Spleen (tissue), 13 donors: Measurements from ENCODE around the gene ALKAL2. TPM values are rescaled to one million over a fixed set of nuclear protein-coding genes. Genes with fewer than 3 reads are reported as not detected.
"Not testable (repeated sequence)": the region's sequence is repeated elsewhere in the genome, so short reads cannot be mapped to it uniquely, and the experiment has no call there.

Source experiments
- DNase-seq: peaks from one replicate; pipeline ENCODE4 v3.0.0-alpha.2; 2020
- H3K27ac ChIP-seq, 8 donors: fragments of 200-600 bp; sonication (generic) in 7 of 8; 1 replicate in 4 of 8; 2 replicates in 4 of 8; pipeline versions ENCODE4 v1.5.0 to v1.8.0; 2016 to 2021; ENCODE audit warnings: inconsistent platforms in 4 of 8, mild to moderate bottlenecking in 4 of 8, moderate library complexity in 1 of 8
- H3K27me3 ChIP-seq, 7 donors: fragments of 200-600 bp; sonication (generic) in 6 of 7; replicated peaks in 1 of 7; 1 replicate in 4 of 7; 2 replicates in 3 of 7; pipeline versions ENCODE4 v1.5.0 to v1.8.0; 2016 to 2021; ENCODE audit warnings: inconsistent platforms in 3 of 7, mild to moderate bottlenecking in 1 of 7
- H3K36me3 ChIP-seq, 6 donors: fragments of 200-600 bp; sonication (generic) in 5 of 6; 1 replicate in 4 of 6; 2 replicates in 2 of 6; pipeline versions ENCODE4 v1.5.0 to v1.8.0; 2016 to 2021; ENCODE audit warnings: inconsistent platforms in 2 of 6
- H3K4me1 ChIP-seq, 6 donors: fragments of 200-600 bp; sonication (generic) in 5 of 6; 1 replicate in 3 of 6; 2 replicates in 3 of 6; pipeline versions ENCODE4 v1.5.0 to v1.8.0; 2016 to 2021; ENCODE audit warnings: inconsistent platforms in 3 of 6
- H3K4me3 ChIP-seq, 8 donors: fragments of 200-600 bp; sonication (generic) in 7 of 8; 1 replicate in 4 of 8; 2 replicates in 4 of 8; pipeline versions ENCODE4 v1.5.0 to v1.8.0; 2016 to 2021; ENCODE audit warnings: inconsistent platforms in 4 of 8, mild to moderate bottlenecking in 4 of 8, moderate library complexity in 2 of 8
- H3K9me3 ChIP-seq, 8 donors: fragments of 200-600 bp; sonication (generic) in 7 of 8; 1 replicate in 4 of 8; 2 replicates in 4 of 8; pipeline versions ENCODE4 v1.5.0 to v1.8.0; 2016 to 2021; ENCODE audit warnings: inconsistent platforms in 4 of 8
- POLR2A ChIP-seq, 3 donors: fragments of 450-650 bp; IDR thresholded peaks; one replicate each; pipeline ENCODE4 v1.5.1; 2017; ENCODE audit warnings: antibody characterized with exemption in 3 of 3, mild to moderate bottlenecking in 1 of 3
- POLR2AphosphoS5 ChIP-seq, 3 donors: sonication (generic); formaldehyde crosslinking; IDR thresholded peaks; one replicate each; pipeline ENCODE4 v1.5.1; 2017; ENCODE audit warnings: antibody characterized with exemption in 3 of 3
- WGBS, 5 donors: extraction: QIAGEN DNeasy Blood & Tissue Kit in 3 of 5; methylation state at CpG; one replicate each; pipeline versions ENCODE4 v1.1.5 to v1.1.7; 2013 to 2018; 5-methylcytosine and 5-hydroxymethylcytosine counted together
- intact Hi-C: fragments of 100-400 bp; cut with DNase I; formaldehyde crosslinking; loops from one replicate; pipeline ENCODE4 v1.15.0; 2023; ENCODE audit warnings: low total_unique reads
- long read RNA-seq, 2 donors: transcript quantifications; one replicate each; lab custom pipeline, GENCODE V29; 2026
- polyA plus RNA-seq, 3 donors: library from polyadenylated mRNA; stranded (reverse); fragments of 200-250 nt; gene quantifications; one replicate each; pipeline ENCODE4 v1.2.1, GENCODE V29; 2013
- total RNA-seq, 7 donors: library from RNA; depleted of rRNA in 3 of 7; stranded (reverse); fragments of >200 nt in 3 of 7; fragmentation: NEBNext Ultra II Directional in 4 of 7; extraction: Animal tissue kit (Norgen Biotek cat#: 25700) in 4 of 7; gene quantifications; one replicate each; pipeline versions ENCODE4 v1.1.0 to v1.2.1, GENCODE V29; 2016 to 2021
- TF ChIP-seq, protein P1 (sequence below), 11 experiments: fragments of 200-600 bp in 7 of 11; fragments of 450-650 bp in 4 of 11; sonication (generic) in 4 of 11; IDR thresholded peaks in 8 of 11; conservative IDR thresholded peaks in 3 of 11; 1 replicate in 7 of 11; 2 replicates in 4 of 11; pipeline versions ENCODE4 v1.4.0 to v1.8.0; 2016 to 2021; ENCODE audit warnings: antibody characterized with exemption in 11 of 11, inconsistent platforms in 4 of 11, mild to moderate bottlenecking in 1 of 11
- donor health status: healthy with polysubstance abuse.
- donor health status: DM: no; HTN: no; CAD: no; lungs with moderate emphysema.
- donor health status: DM: no; HTN: no; CAD: no.
- donor health status: Bipolar disorder and iron deficiency.
- donor health status: healthy.
- donor health status: DM: no; HTN: no; CAD: no.
- donor health status: DM: yes; HTN: yes; CAD: no.

ALKAL2 gene, protein sequence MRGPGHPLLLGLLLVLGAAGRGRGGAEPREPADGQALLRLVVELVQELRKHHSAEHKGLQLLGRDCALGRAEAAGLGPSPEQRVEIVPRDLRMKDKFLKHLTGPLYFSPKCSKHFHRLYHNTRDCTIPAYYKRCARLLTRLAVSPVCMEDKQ
- total RNA-seq (10 to 100 TPM in 3 of 7 donors, 1 to 10 TPM in 4; 3.3 to 22.9 (median 8.3) TPM), polyA plus RNA-seq (1 to 10 TPM; 2.1 to 5.0 (median 4.2) TPM)
- long read RNA-seq, donor 1, partial matches to known transcripts = 5 of 9 reads
- long read RNA-seq, donor 1, other reads (novel, unspliced or antisense) = 0 of 9 reads
- long read RNA-seq, donor 2, partial matches to known transcripts = 0 of 3 reads
- long read RNA-seq, donor 2, other reads (novel, unspliced or antisense) = 0 of 3 reads

DNA sequence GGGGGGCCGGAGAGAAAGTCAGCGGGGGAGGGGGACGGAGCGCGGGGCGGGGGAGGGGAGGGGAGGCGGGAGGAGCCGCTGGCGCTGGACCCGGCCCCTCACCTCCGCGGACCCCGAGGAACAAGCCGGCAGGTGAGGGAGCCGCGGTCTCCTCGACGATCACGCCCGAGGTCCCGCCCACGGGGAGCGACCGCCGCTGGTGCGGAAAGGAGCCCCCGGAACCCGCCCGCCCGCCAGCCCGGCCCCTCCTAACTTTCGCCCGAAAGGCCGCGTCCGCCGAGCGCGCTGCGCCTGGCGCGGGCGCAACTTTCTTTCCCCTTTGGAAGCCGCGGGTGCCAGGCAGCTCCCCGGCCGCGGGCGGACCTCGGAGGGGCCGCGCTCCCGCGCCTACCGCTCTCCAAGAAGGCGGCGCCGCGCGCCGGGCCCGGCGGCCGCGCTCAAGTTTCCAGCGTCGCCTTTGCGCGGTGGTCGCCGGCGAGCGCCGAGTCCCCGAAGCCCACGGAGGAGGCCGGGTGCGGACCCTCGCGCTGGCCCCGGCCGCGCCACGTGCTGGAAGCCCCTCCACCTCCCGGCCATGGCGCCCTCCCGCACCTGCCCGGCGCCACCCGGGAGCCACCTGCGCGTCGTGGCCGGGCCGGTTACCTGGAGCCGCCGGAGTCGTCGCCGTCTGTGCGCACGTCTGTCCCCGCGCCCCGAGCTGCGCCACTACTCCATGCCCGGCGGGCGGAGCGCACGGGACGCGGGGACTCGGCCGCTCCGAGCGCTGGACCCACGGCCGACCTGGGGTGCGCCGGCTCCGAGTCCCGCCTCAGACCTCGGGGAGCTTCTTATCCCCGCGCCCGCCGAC is at the start of gene ALKAL2:
Gene ALKAL2, minus strand, starts transcription at position 181 of the 847 bp plus-strand sequence. CDS start 256 bp downstream, outside the sequence.
- 0 to 11% (median 2%) methylated on average over 23 to 128 of the region's 128 CpGs for WGBS, 5 donors
- DNase-seq = no peak
- H3K36me3 ChIP-seq = peaks cover 0 to 15% (median 0%) of the 10 kb centered on the region in 6 donors
- H3K27ac ChIP-seq = peak within 1 kb of the TSS in 7 of 8 donors; percentile 36 to 78 (median 63)
- peaks cover 13 to 43% (median 33%) of the 10 kb centered on the region in 6 donors for H3K4me1 ChIP-seq
- H3K4me3 ChIP-seq = peak within 1 kb of the TSS; percentile 36 to 70 (median 55)
- no peak for TF ChIP-seq POLR2AphosphoS5 (IDR thresholded peaks at IDR 0.05)
- TF ChIP-seq, protein P1, sequence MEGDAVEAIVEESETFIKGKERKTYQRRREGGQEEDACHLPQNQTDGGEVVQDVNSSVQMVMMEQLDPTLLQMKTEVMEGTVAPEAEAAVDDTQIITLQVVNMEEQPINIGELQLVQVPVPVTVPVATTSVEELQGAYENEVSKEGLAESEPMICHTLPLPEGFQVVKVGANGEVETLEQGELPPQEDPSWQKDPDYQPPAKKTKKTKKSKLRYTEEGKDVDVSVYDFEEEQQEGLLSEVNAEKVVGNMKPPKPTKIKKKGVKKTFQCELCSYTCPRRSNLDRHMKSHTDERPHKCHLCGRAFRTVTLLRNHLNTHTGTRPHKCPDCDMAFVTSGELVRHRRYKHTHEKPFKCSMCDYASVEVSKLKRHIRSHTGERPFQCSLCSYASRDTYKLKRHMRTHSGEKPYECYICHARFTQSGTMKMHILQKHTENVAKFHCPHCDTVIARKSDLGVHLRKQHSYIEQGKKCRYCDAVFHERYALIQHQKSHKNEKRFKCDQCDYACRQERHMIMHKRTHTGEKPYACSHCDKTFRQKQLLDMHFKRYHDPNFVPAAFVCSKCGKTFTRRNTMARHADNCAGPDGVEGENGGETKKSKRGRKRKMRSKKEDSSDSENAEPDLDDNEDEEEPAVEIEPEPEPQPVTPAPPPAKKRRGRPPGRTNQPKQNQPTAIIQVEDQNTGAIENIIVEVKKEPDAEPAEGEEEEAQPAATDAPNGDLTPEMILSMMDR (IDR thresholded peaks at IDR 0.05 in 8 of 11, conservative IDR thresholded peaks at IDR 0.05 in 3 of 11) = no peak
- H3K27me3 ChIP-seq = peaks cover 0 to 55% (median 36%) of the 10 kb centered on the region in 7 donors
- no peaks in the 10 kb centered on the region for H3K9me3 ChIP-seq
- intact Hi-C loops = no loop called here

DNA sequence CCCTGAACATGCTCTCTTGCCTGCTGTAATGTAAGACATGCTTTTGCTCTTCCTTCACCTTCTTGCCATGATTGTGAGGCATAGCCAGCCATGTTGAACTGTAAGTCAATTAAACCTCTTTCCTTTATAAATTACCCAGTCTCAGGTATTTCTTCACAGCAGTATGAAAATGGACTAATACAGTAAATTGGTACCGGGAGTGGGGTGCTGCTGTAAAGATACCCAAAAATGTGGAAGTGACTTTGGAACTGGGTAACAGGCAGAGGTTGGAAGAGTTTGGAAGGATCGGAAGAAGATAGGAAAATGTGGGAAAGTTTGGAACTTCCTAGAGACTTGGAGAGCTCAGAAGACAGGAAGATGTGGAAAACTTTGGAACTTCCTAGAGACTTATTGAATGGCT is 49.1 kb upstream of the ALKAL2 start:
- H3K27me3 ChIP-seq, intact Hi-C loops, H3K4me3 ChIP-seq, H3K36me3 ChIP-seq, DNase-seq, H3K4me1 ChIP-seq, H3K27ac ChIP-seq: not testable (repeated sequence)
- WGBS, 5 donors = 93 to 100% (median 96%) methylated on average over 2 of the region's 2 CpGs
- peaks cover 3 to 49% (median 37%) of the 10 kb centered on the region in 8 donors for H3K9me3 ChIP-seq

DNA sequence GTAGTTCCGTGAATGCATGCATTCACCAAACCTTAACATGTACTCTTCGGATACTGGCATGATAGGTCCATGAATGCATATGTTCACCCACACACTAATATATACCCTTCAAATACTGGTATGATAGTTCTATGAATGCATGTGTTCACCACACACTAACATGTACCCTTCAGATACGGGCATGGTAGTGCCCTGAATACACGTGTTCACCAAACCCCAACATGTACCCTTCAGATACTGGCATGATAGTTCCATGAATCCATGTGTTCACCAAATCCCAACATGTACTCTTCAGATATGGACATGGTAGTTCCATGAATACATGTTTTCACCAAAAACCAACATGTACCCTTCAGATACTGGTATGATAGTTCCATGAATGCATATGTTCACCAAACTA is 48.5 kb upstream of the ALKAL2 start:
- peaks cover 0 to 8% (median 0%) of the 10 kb centered on the region in 7 donors for H3K27me3 ChIP-seq
- H3K36me3 ChIP-seq = no peaks in the 10 kb centered on the region
- no peak overlapping the region for H3K27ac ChIP-seq
- TF ChIP-seq, protein P1 (IDR thresholded peaks at IDR 0.05 in 8 of 11, conservative IDR thresholded peaks at IDR 0.05 in 3 of 11) = no peak
- TF ChIP-seq POLR2AphosphoS5 (IDR thresholded peaks at IDR 0.05) (no peak), POLR2A (IDR thresholded peaks at IDR 0.05) (no peak)
- H3K4me1 ChIP-seq = no peaks in the 10 kb centered on the region
- H3K9me3 ChIP-seq = peaks cover 3 to 49% (median 37%) of the 10 kb centered on the region in 8 donors
- 80 to 91% (median 89%) methylated on average over 4 of the region's 4 CpGs for WGBS, 5 donors
- DNase-seq = no peak
- H3K4me3 ChIP-seq = no peak overlapping the region
- intact Hi-C loops = no loop called here

DNA sequence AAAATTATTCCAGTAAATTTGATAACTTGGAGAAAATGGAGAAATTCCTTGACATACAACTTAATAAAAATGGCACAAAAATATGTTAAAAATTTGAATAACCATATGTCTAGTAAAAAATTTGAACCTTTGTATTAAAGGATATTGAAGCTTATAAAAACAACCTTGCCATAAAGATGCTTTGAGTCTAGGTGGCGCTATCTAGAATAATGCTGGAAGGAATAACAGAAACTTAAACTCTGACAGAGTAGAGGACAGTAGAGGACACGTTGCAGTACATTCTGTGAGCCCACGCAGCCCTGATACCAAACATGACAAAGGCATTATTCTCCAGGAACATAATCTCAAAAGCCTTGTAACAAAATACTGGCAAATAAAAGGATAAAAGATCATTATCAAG is 44.7 kb upstream of the ALKAL2 start:
- Histone ChIP-seq H3K36me3 (no peaks in the 10 kb centered on the region), H3K27me3 (peaks cover 0 to 18% (median 0%) of the 10 kb centered on the region in 7 donors), H3K9me3 (peaks cover 0 to 37% (median 25%) of the 10 kb centered on the region in 8 donors), H3K4me3 (no peak overlapping the region), H3K4me1 (no peaks in the 10 kb centered on the region), H3K27ac (no peak overlapping the region)
- no peak for DNase-seq
- intact Hi-C loops = no loop called here
- TF ChIP-seq, protein P1 (IDR thresholded peaks at IDR 0.05 in 8 of 11, conservative IDR thresholded peaks at IDR 0.05 in 3 of 11) = no peak
- no peak for TF ChIP-seq POLR2AphosphoS5 (IDR thresholded peaks at IDR 0.05)
- TF ChIP-seq POLR2A (IDR thresholded peaks at IDR 0.05) = no peak
- WGBS, 5 donors = 40 to 44% (median 42%) methylated on average over 3 of the region's 3 CpGs
